ENCODE data around the gene C19orf25.

DNA sequence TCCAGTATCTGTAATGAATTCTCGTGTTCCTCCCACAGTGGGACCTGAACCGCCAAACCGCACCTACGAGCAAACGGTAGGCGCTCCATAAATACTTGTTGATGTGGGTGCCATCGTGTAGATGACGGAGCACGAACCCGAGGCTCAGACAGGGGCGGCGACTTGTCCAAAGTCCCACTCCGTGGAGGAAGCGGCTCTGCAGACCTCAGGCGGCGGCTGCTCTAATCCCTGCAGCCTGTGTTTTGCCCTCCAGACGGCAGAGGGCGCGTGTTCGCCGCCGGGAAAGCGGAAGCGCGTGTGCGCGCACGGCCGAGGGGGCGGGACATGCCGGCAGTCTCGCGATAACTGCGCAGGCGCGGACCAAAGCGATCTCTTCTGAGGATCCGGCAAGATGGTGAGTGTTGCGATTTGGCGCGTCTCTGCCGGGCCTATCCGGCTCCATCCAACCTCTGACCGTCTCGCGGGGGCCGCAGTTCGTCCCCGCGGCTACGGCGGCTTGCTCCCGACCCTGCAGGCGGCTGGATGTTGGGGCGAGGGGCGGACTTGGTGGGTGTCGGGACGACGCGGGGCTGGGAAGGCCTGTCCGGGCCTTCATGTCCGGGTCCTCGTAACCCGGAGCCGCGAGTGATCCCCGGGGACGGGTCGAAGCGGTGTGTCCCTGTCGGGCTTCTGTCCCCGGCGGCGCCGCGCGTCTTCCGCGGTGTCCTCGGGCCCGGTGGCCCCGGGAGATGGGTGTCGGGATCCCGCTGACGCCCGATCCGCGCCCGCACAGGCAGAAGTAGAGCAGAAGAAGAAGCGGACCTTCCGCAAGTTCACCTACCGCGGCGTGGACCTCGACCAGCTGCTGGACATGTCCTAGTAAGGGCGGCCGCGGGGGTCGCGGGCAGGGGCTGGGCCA, 40.7 kb downstream of the C19orf25 start, which contains the start of gene RPS15:
- TF ChIP-seq, protein P1, sequence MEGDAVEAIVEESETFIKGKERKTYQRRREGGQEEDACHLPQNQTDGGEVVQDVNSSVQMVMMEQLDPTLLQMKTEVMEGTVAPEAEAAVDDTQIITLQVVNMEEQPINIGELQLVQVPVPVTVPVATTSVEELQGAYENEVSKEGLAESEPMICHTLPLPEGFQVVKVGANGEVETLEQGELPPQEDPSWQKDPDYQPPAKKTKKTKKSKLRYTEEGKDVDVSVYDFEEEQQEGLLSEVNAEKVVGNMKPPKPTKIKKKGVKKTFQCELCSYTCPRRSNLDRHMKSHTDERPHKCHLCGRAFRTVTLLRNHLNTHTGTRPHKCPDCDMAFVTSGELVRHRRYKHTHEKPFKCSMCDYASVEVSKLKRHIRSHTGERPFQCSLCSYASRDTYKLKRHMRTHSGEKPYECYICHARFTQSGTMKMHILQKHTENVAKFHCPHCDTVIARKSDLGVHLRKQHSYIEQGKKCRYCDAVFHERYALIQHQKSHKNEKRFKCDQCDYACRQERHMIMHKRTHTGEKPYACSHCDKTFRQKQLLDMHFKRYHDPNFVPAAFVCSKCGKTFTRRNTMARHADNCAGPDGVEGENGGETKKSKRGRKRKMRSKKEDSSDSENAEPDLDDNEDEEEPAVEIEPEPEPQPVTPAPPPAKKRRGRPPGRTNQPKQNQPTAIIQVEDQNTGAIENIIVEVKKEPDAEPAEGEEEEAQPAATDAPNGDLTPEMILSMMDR (IDR thresholded peaks at IDR 0.05) = peak; percentile 95
- TF ChIP-seq EZH2 (IDR thresholded peaks at IDR 0.05; ENCODE audit: borderline replicate concordance, insufficient read depth, low read depth, low read length, poor library complexity, severe bottlenecking) = no peak

Measured in B cell (primary cell).